ENCODE measurements around the gene IL13RA2.
A peak's percentile ranks its signal among the peaks of the same experiment; 100 is the strongest.

- peak in 1 of 2 donors; percentile 46 for TF ChIP-seq POLR2AphosphoS5 (IDR thresholded peaks at IDR 0.05; ENCODE audit: insufficient read depth in 1 of 2, low read depth in 1 of 2)
- TF ChIP-seq, protein P1, sequence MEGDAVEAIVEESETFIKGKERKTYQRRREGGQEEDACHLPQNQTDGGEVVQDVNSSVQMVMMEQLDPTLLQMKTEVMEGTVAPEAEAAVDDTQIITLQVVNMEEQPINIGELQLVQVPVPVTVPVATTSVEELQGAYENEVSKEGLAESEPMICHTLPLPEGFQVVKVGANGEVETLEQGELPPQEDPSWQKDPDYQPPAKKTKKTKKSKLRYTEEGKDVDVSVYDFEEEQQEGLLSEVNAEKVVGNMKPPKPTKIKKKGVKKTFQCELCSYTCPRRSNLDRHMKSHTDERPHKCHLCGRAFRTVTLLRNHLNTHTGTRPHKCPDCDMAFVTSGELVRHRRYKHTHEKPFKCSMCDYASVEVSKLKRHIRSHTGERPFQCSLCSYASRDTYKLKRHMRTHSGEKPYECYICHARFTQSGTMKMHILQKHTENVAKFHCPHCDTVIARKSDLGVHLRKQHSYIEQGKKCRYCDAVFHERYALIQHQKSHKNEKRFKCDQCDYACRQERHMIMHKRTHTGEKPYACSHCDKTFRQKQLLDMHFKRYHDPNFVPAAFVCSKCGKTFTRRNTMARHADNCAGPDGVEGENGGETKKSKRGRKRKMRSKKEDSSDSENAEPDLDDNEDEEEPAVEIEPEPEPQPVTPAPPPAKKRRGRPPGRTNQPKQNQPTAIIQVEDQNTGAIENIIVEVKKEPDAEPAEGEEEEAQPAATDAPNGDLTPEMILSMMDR (IDR thresholded peaks at IDR 0.05): no peak
Measured at GRCh38 chrX:115023139-115023538, 5.7 kb upstream of the IL13RA2 start.

All from vagina (tissue), 2 donors.